GM12875 (cell line): ENCODE data around the gene SLCO2A1.
A peak's percentile ranks its signal among the peaks of the same experiment; 100 is the strongest.

Experiments used
- H3K4me3 ChIP-seq: one replicate; pipeline ENCODE4 v1.5.1; 2011; ENCODE audit warnings: low read depth, low read length, control low read depth
- TF ChIP-seq, protein P1 (sequence below): IDR thresholded peaks from 2 replicates; pipeline ENCODE4 v1.5.1; 2011; ENCODE audit warnings: low read depth, mild to moderate bottlenecking, control low read depth, inconsistent platforms, low read length, moderate library complexity, borderline replicate concordance; ENCODE audit not compliant: insufficient read depth

The SLCO2A1 gene

DNA sequence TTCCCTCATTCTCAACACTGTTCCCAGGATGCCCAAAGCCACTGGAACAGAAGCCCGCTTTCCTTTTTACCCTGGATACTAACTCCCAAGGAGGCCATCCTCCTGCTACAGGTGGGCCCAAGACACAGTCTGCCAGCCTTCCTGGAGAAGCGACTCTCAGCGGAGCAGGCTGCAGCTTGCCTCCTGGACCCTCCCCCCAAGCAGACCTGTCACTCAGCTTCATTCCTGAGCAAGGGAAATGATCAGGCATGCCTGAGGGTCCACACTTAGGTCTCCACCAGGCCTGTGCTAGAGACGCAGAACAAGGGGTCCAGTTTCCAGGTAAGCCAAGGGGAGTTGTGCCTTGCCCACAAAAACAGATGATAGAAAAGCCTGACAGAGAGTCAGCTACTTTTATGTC is 62.8 kb downstream of the SLCO2A1 start:
- no peak overlapping the region for H3K4me3 ChIP-seq
- TF ChIP-seq, protein P1, sequence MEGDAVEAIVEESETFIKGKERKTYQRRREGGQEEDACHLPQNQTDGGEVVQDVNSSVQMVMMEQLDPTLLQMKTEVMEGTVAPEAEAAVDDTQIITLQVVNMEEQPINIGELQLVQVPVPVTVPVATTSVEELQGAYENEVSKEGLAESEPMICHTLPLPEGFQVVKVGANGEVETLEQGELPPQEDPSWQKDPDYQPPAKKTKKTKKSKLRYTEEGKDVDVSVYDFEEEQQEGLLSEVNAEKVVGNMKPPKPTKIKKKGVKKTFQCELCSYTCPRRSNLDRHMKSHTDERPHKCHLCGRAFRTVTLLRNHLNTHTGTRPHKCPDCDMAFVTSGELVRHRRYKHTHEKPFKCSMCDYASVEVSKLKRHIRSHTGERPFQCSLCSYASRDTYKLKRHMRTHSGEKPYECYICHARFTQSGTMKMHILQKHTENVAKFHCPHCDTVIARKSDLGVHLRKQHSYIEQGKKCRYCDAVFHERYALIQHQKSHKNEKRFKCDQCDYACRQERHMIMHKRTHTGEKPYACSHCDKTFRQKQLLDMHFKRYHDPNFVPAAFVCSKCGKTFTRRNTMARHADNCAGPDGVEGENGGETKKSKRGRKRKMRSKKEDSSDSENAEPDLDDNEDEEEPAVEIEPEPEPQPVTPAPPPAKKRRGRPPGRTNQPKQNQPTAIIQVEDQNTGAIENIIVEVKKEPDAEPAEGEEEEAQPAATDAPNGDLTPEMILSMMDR = no peak

DNA sequence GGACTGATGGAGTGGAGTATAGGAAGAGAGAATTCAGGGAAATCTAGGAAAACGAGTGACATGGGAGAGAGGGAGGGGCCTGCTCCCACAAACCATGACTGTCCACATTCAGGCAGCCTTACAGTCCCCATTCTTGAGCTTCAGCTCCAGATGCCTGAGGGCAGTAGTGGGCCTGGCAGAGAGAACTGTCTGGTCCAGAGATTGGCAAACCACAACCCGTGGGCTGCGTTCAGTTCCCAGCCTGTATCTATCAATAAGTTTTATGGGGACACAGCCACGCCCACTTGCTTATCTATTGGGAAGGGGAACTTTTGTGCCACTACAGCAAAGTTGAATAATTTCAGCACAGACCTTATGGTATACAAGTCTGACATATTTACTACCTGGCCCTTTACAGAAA is 63.8 kb downstream of the SLCO2A1 start:
- TF ChIP-seq, protein P1 = no peak
- H3K4me3 ChIP-seq = no peak overlapping the region

GRCh38 chr3:133965013-133965570 is 64.6 kb downstream of the SLCO2A1 start:
- no peak overlapping the region for H3K4me3 ChIP-seq
- TF ChIP-seq, protein P1 = no peak

DNA sequence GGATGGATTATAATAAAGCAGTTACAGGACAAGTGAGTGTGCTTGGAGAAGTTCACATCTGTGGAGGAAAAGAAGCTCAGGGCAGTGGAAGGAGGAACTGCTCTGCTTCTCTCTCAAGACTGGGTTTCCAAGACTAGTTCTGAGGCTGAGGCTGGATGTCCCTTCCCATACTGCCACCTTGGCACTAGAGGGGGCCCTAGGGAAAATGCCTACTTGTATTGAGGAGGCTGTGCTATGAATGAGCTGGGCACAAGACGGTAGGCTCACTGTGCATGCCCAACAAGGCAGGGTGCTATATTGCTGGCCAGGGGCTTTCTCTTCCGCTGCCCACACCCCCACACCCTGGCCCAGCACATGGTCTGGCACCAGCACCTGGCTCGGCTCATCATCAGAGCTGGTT is 65.2 kb downstream of the SLCO2A1 start:
- no peak overlapping the region for H3K4me3 ChIP-seq
- TF ChIP-seq, protein P1 = 0 out of 2 replicates have a peak, but pooled peaks have one; percentile 6

GRCh38 chr3:133963657-133964396 is 65.9 kb downstream of the SLCO2A1 start:
- H3K4me3 ChIP-seq = no peak overlapping the region
- TF ChIP-seq, protein P1 = no peak

GRCh38 chr3:133962849-133963248 is 66.9 kb downstream of the SLCO2A1 start:
- TF ChIP-seq, protein P1 = no peak
- H3K4me3 ChIP-seq = no peak overlapping the region
